ENCODE data around the gene ZNF385A. TPM values are rescaled to one million over a fixed set of nuclear protein-coding genes. Genes with fewer than 3 reads are reported as not detected.

ZNF385A gene
- total RNA-seq, 1 experiment from 2014 or later = 17.5 TPM

- ChIA-PET CTCF (interaction anchor here (0.5 to 2.1 kb wide), 4 partner anchors 11 to 84 kb away, joined by 3 to 10 read pairs (median 4); no protein-coding TSS in a partner anchor), POLR2A (ENCODE audit: low non-redundant PET) (interaction anchor here (1.0 kb wide), 1 partner anchor 16 kb away, joined by 5 read pairs; no protein-coding TSS in a partner anchor)
- Histone ChIP-seq H3K9me3 (ENCODE audit: low read depth, low read length, poor library complexity, severe bottlenecking) (no peaks in the 10 kb centered on the region), H3K36me3 (ENCODE audit: insufficient read depth, low read length, poor library complexity, severe bottlenecking) (no peaks in the 10 kb centered on the region), H3K4me1 (ENCODE audit: insufficient read depth, low read length, poor library complexity, severe bottlenecking) (peaks cover 70% of the 10 kb centered on the region), H3K27ac (ENCODE audit: low read depth, low read length, poor library complexity, severe bottlenecking) (peak overlapping the region; percentile 58), H3K27me3 (replicated peaks; ENCODE audit: insufficient read depth, low read depth, low read length, poor library complexity) (no peaks in the 10 kb centered on the region), H3K4me3 (ENCODE audit: low read depth, low read length, poor library complexity, severe bottlenecking) (no peak overlapping the region)
- TF ChIP-seq EZH2 (IDR thresholded peaks at IDR 0.05; ENCODE audit: borderline replicate concordance, low read depth, low read length, poor library complexity, severe bottlenecking) (no peak), CTCF (conservative IDR thresholded peaks at IDR 0.05; ENCODE audit: low read depth, low read length) (0 out of 2 replicates have a peak, but pooled peaks have one; percentile 14)
- DNase-seq (ENCODE audit: low spot score) = no peak
- BruUV-seq (replicated peaks) = no TSS peak
- intact Hi-C loops (cut with micrococcal nuclease; ENCODE audit: unreplicated experiment) = no loop called here
Measured at GRCh38 chr12:54415221-54415929, 30.8 kb upstream of the ZNF385A start.

DNA sequence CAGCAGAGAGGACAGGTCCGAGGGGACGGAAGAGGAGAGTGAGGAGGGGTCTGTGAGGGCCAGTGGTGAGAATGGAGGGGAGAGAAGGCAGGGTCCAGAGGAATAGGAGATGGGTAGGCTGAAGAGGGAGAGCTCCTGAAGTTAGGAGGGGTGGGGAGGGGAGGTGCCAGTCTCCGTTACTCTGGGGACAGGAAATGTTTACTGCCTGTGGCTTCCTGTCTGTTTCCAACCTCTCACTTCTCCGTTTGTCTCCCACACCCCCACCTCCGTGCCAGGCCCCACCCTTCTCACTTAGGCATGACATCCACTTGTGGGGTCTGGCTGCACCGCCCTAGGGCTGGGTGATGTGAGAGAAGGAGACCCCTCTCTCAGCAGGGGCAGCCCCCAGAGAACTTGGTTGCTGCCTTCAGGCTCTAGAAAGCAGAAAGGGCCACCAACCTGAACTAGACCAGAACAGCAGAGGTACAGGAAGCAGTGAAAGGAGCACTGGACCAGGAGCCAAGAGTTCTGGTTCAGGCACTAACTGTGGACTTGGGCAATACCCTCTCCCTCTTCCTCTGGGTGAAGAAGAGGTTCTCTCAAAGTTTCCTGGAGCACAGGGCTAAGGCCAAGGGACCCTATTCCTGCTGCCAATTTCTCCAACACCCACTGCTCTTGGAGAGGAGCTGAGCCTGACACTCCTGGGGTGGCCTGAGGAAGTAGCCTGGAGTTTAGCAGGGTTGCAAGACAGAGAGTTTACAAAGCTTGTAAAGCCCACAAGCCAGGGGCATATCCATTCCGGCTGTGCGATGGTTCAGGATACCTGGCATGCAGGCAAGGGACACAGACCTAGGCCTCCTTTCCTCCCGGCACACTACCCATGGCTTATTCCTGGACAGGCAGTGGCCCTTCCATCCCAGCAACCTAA is 29.0 kb upstream of the ZNF385A start:
- POLR2A ChIA-PET (ENCODE audit: low non-redundant PET) = interaction anchor here (0.6 kb wide), 2 partner anchors 18 to 272 kb away, joined by 4 to 5 read pairs; no protein-coding TSS in a partner anchor
- peaks cover 61% of the 10 kb centered on the region for H3K4me1 ChIP-seq (ENCODE audit: insufficient read depth, low read length, poor library complexity, severe bottlenecking)
- H3K27ac ChIP-seq (ENCODE audit: low read depth, low read length, poor library complexity, severe bottlenecking) = peak overlapping the region; percentile 77
- CTCF ChIA-PET = interaction anchor here (0.6 to 1.4 kb wide), 6 partner anchors 14 to 89 kb away, joined by 3 to 8 read pairs (median 4); partner anchors contain the start of gene COPZ1
- H3K9me3 ChIP-seq (ENCODE audit: low read depth, low read length, poor library complexity, severe bottlenecking) = no peaks in the 10 kb centered on the region
- peak overlapping the region; percentile 7 for H3K4me3 ChIP-seq (ENCODE audit: low read depth, low read length, poor library complexity, severe bottlenecking)
- peak; percentile 89 for DNase-seq (ENCODE audit: low spot score)
- TF ChIP-seq CTCF (conservative IDR thresholded peaks at IDR 0.05; ENCODE audit: low read depth, low read length) (no peak), EZH2 (IDR thresholded peaks at IDR 0.05; ENCODE audit: borderline replicate concordance, low read depth, low read length, poor library complexity, severe bottlenecking) (no peak)
- no TSS peak for BruUV-seq (replicated peaks)
- intact Hi-C loops (cut with micrococcal nuclease; ENCODE audit: unreplicated experiment) = no loop called here
- H3K27me3 ChIP-seq (replicated peaks; ENCODE audit: insufficient read depth, low read depth, low read length, poor library complexity) = no peaks in the 10 kb centered on the region
- peaks cover 8% of the 10 kb centered on the region for H3K36me3 ChIP-seq (ENCODE audit: insufficient read depth, low read length, poor library complexity, severe bottlenecking)

DNA sequence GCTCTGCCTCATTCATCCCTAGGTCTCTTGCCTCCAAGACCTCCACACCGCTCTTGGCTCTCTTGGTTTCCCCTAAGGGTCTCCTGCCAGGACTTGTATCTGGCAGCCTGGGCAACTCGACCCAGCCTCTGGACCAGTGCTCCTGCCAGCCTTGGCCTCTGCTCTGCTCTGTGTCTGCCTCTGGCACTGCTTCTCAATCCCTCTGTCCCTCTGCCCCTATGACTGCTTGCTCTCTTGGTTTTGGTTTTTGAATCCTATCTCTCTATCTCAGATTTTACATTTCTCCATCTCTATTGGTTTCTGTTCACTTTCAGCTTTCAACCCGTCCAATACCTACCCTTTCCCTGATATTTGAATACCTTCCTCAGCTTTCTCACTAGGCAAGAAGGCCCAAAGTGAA is 28.3 kb upstream of the ZNF385A start:
- ChIA-PET CTCF (interaction anchor here (0.6 to 1.4 kb wide), 6 partner anchors 13 to 88 kb away, joined by 3 to 8 read pairs (median 4); partner anchors contain the start of gene COPZ1), POLR2A (ENCODE audit: low non-redundant PET) (interaction anchor here (0.6 kb wide), 1 partner anchor 271 kb away, joined by 5 read pairs; no protein-coding TSS in a partner anchor)
- H3K4me1 ChIP-seq (ENCODE audit: insufficient read depth, low read length, poor library complexity, severe bottlenecking) = peaks cover 60% of the 10 kb centered on the region
- TF ChIP-seq EZH2 (IDR thresholded peaks at IDR 0.05; ENCODE audit: borderline replicate concordance, low read depth, low read length, poor library complexity, severe bottlenecking) = no peak
- TF ChIP-seq CTCF (conservative IDR thresholded peaks at IDR 0.05; ENCODE audit: low read depth, low read length) = no peak
- peaks cover 15% of the 10 kb centered on the region for H3K36me3 ChIP-seq (ENCODE audit: insufficient read depth, low read length, poor library complexity, severe bottlenecking)
- BruUV-seq (replicated peaks) = no TSS peak
- intact Hi-C loops (cut with micrococcal nuclease; ENCODE audit: unreplicated experiment) = no loop called here
- H3K4me3 ChIP-seq (ENCODE audit: low read depth, low read length, poor library complexity, severe bottlenecking) = peak overlapping the region; percentile 7
- no peaks in the 10 kb centered on the region for H3K9me3 ChIP-seq (ENCODE audit: low read depth, low read length, poor library complexity, severe bottlenecking)
- no peaks in the 10 kb centered on the region for H3K27me3 ChIP-seq (replicated peaks; ENCODE audit: insufficient read depth, low read depth, low read length, poor library complexity)
- no peak for DNase-seq (ENCODE audit: low spot score)
- H3K27ac ChIP-seq (ENCODE audit: low read depth, low read length, poor library complexity, severe bottlenecking) = peak overlapping the region; percentile 77

All from A673 (cell line).